ENCODE data around the gene CYTIP.
"Not testable (repeated sequence)": the region's sequence is repeated elsewhere in the genome, so short reads cannot be mapped to it uniquely, and the experiment has no call there.

Gene CYTIP

GRCh38 chr2:157421331-157421944, 22.5 kb downstream of the CYTIP start:
- DNase-seq = no peak

DNA sequence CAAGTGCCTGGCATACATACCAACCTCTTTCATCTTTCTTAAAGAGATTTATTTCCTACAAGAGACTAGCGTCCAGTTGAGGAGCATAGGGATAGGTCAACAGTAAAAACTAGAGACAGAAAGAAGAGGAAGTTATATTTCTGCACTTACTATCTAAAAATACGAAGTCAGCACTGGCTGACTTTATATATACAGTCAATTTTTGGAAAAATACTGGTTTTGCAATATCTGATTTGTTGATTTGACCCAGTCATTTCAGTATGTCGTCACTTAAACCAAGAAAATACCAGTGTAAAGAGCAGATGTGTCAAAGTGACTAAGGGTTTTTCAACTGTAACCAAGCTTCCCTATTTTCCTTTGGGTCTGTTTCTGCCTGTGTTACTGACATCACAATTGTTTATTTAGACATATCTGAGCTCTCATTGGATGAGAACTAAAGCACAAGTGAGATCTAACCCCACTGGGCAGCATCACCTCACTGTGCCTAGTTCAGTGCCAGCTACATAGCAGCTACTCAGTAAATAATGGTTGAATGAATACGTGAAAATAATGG, 23.0 kb downstream of the CYTIP start:
- peak; percentile 7 for DNase-seq

DNA sequence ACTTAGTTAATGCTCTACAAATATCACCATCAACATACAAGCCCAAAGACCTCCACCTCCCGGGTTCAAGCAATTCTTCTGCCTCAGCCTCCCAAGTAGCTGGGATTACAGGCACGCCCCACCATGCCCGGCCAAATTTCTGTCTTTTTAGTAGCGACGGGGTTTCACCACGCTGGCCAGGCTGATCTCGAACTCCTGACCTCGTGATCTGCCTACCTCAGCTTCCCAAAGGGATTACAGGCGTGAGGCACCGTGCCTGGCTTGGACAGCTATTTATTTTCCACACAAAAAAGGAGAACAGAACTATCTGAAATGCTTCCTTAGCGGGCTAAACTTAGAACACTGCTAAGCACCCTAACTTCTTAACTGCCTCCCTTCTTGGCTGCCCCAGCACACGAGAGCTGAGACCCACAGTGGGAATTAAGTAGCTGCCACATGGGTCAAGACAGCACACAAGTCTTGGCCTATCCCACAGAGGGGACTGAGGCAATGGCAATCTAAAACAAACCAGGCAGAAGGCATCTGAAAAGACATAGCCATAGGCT, 24.8 kb downstream of the CYTIP start:
- no peak for DNase-seq

DNA sequence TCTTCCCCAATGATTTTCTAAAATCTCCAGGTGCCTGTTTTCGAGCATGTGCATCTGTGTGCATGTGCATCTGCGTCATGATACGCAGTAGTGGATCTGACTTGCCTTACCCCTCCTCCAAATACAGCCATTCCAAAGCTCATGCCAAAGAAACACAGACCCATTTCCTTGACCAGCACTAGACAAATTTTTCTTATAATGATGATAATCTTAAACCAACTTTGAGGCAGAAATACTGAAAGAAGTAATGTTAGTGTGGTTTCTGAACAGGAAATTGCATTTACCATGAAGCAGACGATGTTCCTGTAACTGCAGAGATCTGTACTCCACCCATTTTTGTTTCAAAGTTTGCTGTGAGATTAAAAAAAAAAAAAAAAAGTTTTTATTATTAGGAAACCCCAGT, 25.6 kb downstream of the CYTIP start:
- no peak for DNase-seq

GRCh38 chr2:157415591-157416101, 28.2 kb downstream of the CYTIP start:
- no peak for DNase-seq

DNA sequence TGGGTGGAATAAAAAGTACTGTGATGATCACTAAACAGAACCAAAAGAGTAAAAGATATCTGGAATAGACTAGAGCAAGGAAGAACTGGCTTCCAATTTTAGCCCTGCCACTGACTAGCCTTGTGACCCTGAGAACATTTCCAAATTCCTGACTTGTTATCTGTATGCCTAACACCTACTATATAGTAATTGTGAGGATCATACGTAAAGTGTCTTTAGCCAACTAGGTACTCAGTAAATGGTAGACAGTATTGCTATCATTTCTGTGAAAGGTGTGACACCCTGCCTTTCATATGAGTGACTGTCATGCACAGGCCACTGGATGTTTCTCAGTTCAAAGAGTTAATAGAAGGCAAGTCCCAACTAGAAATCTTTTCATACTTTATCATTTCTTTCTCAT, 29.8 kb downstream of the CYTIP start:
- DNase-seq = no peak

DNA sequence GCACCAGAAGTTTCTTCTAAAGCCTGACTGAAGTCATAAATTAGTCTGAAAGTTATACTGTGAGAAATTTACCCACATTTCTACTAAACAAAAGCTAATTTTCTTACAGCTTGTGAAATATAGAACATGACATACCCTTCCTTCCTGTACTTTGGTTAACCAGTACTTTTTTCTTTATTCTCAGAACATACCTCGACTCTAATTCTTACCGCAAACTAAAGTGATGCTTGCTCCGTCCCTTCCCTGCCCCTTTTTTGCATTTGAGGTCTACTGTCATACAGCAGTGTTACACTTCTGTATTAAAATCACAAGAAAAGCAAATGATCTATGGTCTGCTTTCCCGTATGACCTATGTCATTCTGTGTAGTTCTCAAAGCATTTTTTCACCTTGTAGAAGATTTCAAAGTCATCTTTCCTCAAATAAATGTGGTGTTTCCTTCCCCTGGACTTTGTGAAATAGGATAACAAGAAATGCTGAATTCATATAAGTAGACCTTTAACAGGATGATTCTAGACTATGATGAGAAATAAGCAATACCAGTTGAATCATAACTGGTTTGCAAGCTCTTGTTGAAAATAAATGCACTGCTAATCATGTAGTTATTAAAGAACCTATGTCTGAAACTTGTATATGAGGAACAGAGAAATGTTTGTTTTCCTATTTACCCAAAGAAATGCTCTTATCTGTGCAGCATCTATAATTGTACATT, 30.4 kb downstream of the CYTIP start:
- DNase-seq = no peak

- no peak for DNase-seq
Observed at GRCh38 chr2:157411624-157412336, 32.1 kb downstream of the CYTIP start.

DNA sequence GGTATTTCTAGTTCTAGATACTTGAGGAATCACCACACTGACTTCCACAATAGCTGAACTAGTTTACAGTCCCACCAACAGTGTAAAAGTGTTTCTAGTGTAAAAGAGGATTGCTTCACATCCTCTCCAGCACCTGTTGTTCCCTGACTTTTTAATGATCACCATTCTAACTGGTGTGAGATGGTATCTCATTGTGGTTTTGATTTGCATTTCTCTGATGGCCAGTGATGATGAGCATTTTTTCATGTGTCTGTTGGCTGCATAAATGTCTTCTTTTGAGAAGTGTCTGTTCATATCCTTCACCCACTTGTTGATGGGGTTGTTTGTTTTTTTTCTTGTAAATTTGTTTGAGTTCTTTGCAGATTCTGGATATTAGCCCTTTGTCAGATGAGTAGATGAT, 38.5 kb downstream of the CYTIP start:
- not testable (repeated sequence) for DNase-seq

GRCh38 chr2:157404363-157404762, 39.5 kb downstream of the CYTIP start:
- DNase-seq = peak; percentile 23

DNA sequence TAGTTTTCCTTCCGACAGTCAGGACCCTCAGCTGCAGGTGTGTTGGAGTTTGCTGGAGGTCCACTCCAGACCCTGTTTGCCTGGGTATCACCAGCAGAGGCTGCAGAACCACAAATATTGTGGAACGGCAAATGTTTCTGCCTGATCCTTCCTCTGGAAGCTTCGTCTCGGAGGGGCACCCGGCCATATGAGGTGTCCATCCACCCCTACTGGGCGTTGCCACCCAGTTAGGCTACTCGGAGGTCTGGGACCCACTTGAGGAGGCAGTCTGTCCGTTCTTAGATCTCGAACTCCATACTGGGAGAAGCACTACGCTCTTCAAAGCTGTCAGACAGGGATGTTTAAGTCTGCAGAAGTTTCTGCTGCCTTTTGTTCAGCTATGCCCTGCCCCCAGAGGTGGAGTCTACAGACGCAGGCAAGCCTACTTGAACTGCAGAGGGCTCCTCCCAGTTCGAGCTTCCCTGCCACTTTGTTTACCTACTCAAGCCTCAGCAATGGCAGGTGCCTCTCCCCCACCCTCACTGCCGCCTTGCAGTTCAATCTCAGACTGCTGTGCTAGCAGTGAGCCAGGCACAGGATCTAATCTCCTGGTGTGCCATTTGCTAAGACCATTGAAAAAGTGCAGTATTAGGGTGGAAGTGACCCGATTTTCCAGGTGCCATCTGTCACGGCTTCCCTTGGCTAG, 40.9 kb downstream of the CYTIP start:
- DNase-seq = not testable (repeated sequence)

- no peak for DNase-seq
Observed at GRCh38 chr2:157395811-157396210, 48.1 kb downstream of the CYTIP start.

DNA sequence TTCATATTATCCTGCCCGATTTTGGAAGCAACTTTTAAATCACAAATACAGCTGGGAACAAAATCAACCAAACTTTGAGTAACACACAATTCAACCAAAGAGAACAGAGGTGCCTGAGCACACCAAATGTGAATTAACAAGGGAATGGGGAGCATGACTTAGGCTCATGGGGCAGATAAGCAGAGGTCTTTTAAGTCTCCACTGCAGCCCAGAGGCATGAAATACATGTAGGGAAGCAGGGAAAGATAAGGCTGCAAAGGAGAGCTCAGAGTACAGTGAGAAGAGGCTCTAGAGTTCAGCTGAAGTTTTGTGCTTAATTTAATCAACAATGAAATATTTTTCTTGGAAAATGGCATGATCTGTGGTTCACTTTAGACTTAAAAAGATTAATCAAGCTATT, 49.0 kb downstream of the CYTIP start:
- no peak for DNase-seq

- DNase-seq = no peak
Observed at GRCh38 chr2:157393348-157393747, 50.5 kb downstream of the CYTIP start.

DNA sequence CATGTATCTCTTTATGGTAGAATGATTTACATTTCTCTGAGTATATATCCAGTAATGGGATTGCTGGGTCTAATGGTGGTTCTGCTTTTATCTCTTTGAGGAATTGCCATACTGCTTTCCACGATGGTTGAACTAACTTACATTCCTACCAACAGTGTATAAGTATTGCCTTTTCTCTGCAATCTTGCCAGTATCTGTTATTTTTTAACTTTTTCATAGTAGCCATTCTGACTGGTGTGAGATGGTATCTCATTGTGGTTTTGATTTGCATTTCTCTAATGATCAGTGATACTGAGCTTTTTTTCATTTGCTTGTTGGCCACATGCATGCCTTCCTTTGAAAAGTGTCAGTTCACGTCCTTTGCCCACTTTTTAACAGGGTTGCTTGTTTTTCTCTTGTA, 55.1 kb downstream of the CYTIP start:
- no peak for DNase-seq

GRCh38 chr2:157386747-157387146, 57.1 kb downstream of the CYTIP start:
- no peak for DNase-seq

GRCh38 chr2:157386247-157386646, 57.6 kb downstream of the CYTIP start:
- DNase-seq = no peak

DNA sequence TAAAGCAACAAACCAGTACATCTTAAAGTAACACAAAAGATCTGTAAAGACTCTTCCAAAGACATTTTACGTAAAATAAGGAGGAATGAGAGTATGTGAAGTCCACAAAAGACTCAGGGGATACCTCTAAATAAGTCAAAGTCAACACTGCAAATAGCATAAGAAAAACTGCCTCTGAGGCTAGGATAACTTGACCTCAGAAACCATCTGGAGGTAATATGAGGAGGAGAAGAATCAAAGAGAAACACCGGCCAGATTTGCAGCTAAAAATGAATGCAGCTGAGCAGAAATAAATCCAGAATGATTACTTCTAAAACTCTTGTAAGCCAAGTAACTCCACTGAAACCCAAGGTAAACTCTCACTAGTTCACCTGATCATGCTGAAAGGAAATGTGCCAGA, 66.0 kb downstream of the CYTIP start:
- DNase-seq = no peak

DNA sequence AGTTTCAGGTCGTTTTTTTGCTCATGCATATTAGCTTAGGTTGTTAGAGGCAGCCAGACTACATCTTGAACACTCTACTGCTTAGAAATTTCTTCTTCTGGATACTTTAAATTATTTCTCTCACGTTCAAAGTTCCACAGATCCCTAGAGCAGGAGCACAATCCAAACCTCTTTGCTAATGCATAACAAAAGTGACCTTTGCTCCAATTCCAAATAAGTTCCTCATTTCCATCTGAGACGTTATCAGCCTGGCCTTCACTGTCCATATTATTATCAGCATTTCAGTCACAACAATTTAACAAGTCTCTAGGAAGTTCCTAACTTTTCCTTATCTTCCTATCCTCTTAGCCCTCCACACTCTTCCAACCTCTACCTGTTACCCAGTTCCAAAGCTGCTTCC, 67.8 kb downstream of the CYTIP start:
- no peak for DNase-seq

DNA sequence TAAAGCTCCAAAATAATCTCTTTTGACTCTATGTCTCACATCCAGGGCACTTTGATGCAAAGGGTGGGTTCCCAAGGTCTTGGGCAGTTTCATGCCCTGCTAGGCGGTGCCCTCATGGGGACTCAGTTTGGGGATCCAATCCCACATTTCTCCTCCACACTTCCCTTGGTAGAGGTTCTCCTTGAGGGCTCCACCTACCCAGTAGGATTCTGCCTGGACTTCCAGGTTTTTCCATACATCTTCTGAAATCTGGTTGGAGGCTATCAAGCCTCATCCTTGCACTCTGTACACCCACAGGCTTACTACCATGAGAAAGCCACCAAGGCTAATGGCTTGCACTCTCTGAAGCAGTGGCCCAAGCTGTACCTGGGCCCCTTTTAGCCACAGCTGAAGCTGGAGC, 68.5 kb downstream of the CYTIP start:
- no peak for DNase-seq

DNA sequence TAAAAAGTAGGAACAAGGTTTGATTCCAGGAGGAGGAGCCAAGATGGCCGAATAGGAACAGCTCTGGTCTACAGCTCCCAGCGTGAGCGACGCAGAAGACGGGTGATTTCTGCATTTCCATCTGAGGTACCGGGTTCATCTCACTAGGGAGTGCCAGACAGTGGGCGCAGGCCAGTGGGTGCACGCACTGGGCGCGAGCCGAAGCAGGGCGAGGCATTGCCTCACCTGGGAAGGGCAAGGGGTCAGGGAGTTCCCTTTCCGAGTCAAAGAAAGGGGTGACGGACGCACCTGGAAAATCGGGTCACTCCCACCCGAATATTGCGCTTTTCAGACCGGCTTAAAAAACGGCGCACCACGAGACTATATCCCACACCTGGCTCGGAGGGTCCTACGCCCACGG, 75.4 kb downstream of the CYTIP start:
- DNase-seq = not testable (repeated sequence)

GRCh38 chr2:157367704-157368103, 76.2 kb downstream of the CYTIP start:
- DNase-seq = no peak
